ENCODE measurements around the gene HSBP1L1. TPM values are rescaled to one million over a fixed set of nuclear protein-coding genes. Genes with fewer than 3 reads are reported as not detected.

Gene HSBP1L1
- polyA plus RNA-seq, 1 of the 3 experiments (the other 2 are of a cell fraction), result 7.4 TPM

DNA sequence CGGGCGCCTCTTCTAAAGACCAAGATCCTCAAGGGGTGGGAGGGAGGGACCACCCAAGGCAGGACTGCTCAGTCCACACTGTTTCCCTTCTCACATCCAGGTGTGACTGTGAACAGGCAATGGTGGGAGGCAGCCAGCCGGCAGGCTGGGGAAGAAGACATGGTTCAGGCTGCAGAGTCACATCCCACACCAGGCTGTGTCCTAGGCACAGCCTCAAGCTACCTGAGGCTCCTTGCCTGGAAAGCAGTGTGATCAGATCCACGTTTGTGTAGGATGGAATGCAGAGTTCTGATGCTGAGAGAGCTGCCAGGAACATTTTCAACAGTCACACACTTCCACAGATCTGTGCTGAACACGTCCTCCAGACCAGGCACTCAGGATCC lies 29.4 kb upstream of the HSBP1L1 start:
- H3K4me2 ChIP-seq, result no peak overlapping the region
- H3K79me2 ChIP-seq (ENCODE audit: insufficient read depth), result peaks cover 52% of the 10 kb centered on the region; the same call in 1 of the 2 replicates
- ChIA-PET CTCF (no interaction called here), POLR2A (no interaction called here)
- H3K4me3 ChIP-seq (ENCODE audit: low read depth in 2 of 2, low read length in 1 of 2), result no peak overlapping the region
- no peaks in the 10 kb centered on the region for H3K27me3 ChIP-seq (ENCODE audit: insufficient read depth)
- WGBS (ENCODE audit: low lambda C conversion rate), result 82% methylated on average over 3 of the region's 5 CpGs
- peaks cover 7% of the 10 kb centered on the region for H3F3A ChIP-seq (replicated peaks; ENCODE audit: insufficient read depth)
- H3K36me3 ChIP-seq (replicated peaks in 1 of 2; ENCODE audit: control insufficient read depth in 1 of 2, insufficient read depth in 2 of 2, low read length in 1 of 2), result peaks cover 2 to 32% of the 10 kb centered on the region in 2 experiments
- no peak overlapping the region for H3K9ac ChIP-seq
- TF ChIP-seq TCF12 (IDR thresholded peaks at IDR 0.05) (no peak), EZH2phosphoT487 (IDR thresholded peaks at IDR 0.05; ENCODE audit: borderline replicate concordance, low read depth) (no peak), RXRA (IDR thresholded peaks at IDR 0.05; ENCODE audit: borderline replicate concordance, low read depth) (no peak), SMC3 (IDR thresholded peaks at IDR 0.05; ENCODE audit: low read depth, low read length) (no peak), MAX (IDR thresholded peaks at IDR 0.05; ENCODE audit: low read depth) (no peak), MXI1 (IDR thresholded peaks at IDR 0.05; ENCODE audit: low read depth, low read length) (no peak), CTCF (IDR thresholded peaks at IDR 0.05) (no peak), MEF2A (IDR thresholded peaks at IDR 0.05; ENCODE audit: borderline replicate concordance, low read depth) (no peak), YY1 (IDR thresholded peaks at IDR 0.05; ENCODE audit: low read depth) (no peak), PBX3 (IDR thresholded peaks at IDR 0.05) (no peak), POLR2AphosphoS5 (IDR thresholded peaks at IDR 0.05; ENCODE audit: low read depth, low read length) (no peak)
- TF ChIP-seq, protein P1, sequence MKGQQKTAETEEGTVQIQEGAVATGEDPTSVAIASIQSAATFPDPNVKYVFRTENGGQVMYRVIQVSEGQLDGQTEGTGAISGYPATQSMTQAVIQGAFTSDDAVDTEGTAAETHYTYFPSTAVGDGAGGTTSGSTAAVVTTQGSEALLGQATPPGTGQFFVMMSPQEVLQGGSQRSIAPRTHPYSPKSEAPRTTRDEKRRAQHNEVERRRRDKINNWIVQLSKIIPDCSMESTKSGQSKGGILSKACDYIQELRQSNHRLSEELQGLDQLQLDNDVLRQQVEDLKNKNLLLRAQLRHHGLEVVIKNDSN (IDR thresholded peaks at IDR 0.05; ENCODE audit: borderline replicate concordance, low read depth), result no peak
- H4K20me1 ChIP-seq (ENCODE audit: insufficient read depth), result no peaks in the 10 kb centered on the region
- H2AFZ ChIP-seq (ENCODE audit: low read depth), result no peak overlapping the region
- H3K9me2 ChIP-seq, result no peaks in the 10 kb centered on the region
- H3K27ac ChIP-seq (ENCODE audit: low read depth in 2 of 2, low read length in 1 of 2), result no peak overlapping the region
- peaks cover 29% of the 10 kb centered on the region for H3K9me3 ChIP-seq
- no peaks in the 10 kb centered on the region for H3K4me1 ChIP-seq (ENCODE audit: control insufficient read depth in 1 of 2, insufficient read depth in 2 of 2, low read depth in 1 of 2, low read length in 1 of 2)
- no peak for DNase-seq

- POLR2A ChIA-PET, result no interaction called here
- Histone ChIP-seq H3K9me2 (no peaks in the 10 kb centered on the region), H3K27ac (ENCODE audit: low read depth in 2 of 2, low read length in 1 of 2) (no peak overlapping the region), H3K9ac (no peak overlapping the region), H3K36me3 (replicated peaks in 1 of 2; ENCODE audit: control insufficient read depth in 1 of 2, insufficient read depth in 2 of 2, low read length in 1 of 2) (peaks cover 2 to 35% of the 10 kb centered on the region in 2 experiments), H3K4me1 (ENCODE audit: control insufficient read depth in 1 of 2, insufficient read depth in 2 of 2, low read depth in 1 of 2, low read length in 1 of 2) (no peaks in the 10 kb centered on the region), H3F3A (replicated peaks; ENCODE audit: insufficient read depth) (peaks cover 3% of the 10 kb centered on the region), H3K4me2 (no peak overlapping the region), H3K79me2 (ENCODE audit: insufficient read depth) (peaks cover 52% of the 10 kb centered on the region; the same call in 1 of the 2 replicates), H3K9me3 (peaks cover 26% of the 10 kb centered on the region), H4K20me1 (ENCODE audit: insufficient read depth) (no peaks in the 10 kb centered on the region), H2AFZ (ENCODE audit: low read depth) (no peak overlapping the region), H3K27me3 (ENCODE audit: insufficient read depth) (no peaks in the 10 kb centered on the region), H3K4me3 (ENCODE audit: low read depth in 2 of 2, low read length in 1 of 2) (no peak overlapping the region)
- 93% methylated on average over 3 of the region's 3 CpGs for WGBS (ENCODE audit: low lambda C conversion rate)
- CTCF ChIA-PET, result no interaction called here
- no peak for DNase-seq
- TF ChIP-seq TCF12 (IDR thresholded peaks at IDR 0.05) (no peak), EZH2phosphoT487 (IDR thresholded peaks at IDR 0.05; ENCODE audit: borderline replicate concordance, low read depth) (no peak), SMC3 (IDR thresholded peaks at IDR 0.05; ENCODE audit: low read depth, low read length) (no peak), CHD2 (IDR thresholded peaks at IDR 0.05; ENCODE audit: low read length, partially characterized antibody) (no peak), EP300 (IDR thresholded peaks at IDR 0.05; ENCODE audit: borderline replicate concordance in 1 of 2, low read depth in 1 of 2, low read length in 1 of 2) (no peak), FOXJ3 (CRISPR knock-in tag; IDR thresholded peaks at IDR 0.05) (no peak), RFX5 (IDR thresholded peaks at IDR 0.05; ENCODE audit: low read length) (no peak), FOSL2 (IDR thresholded peaks at IDR 0.05; ENCODE audit: borderline replicate concordance, low read depth) (no peak), ELF1 (IDR thresholded peaks at IDR 0.05) (no peak), RXRA (IDR thresholded peaks at IDR 0.05; ENCODE audit: borderline replicate concordance, low read depth) (no peak)
- TF ChIP-seq, protein P2, sequence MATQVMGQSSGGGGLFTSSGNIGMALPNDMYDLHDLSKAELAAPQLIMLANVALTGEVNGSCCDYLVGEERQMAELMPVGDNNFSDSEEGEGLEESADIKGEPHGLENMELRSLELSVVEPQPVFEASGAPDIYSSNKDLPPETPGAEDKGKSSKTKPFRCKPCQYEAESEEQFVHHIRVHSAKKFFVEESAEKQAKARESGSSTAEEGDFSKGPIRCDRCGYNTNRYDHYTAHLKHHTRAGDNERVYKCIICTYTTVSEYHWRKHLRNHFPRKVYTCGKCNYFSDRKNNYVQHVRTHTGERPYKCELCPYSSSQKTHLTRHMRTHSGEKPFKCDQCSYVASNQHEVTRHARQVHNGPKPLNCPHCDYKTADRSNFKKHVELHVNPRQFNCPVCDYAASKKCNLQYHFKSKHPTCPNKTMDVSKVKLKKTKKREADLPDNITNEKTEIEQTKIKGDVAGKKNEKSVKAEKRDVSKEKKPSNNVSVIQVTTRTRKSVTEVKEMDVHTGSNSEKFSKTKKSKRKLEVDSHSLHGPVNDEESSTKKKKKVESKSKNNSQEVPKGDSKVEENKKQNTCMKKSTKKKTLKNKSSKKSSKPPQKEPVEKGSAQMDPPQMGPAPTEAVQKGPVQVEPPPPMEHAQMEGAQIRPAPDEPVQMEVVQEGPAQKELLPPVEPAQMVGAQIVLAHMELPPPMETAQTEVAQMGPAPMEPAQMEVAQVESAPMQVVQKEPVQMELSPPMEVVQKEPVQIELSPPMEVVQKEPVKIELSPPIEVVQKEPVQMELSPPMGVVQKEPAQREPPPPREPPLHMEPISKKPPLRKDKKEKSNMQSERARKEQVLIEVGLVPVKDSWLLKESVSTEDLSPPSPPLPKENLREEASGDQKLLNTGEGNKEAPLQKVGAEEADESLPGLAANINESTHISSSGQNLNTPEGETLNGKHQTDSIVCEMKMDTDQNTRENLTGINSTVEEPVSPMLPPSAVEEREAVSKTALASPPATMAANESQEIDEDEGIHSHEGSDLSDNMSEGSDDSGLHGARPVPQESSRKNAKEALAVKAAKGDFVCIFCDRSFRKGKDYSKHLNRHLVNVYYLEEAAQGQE (IDR thresholded peaks at IDR 0.05; ENCODE audit: low read depth, low read length), result no peak
- TF ChIP-seq, protein P3, sequence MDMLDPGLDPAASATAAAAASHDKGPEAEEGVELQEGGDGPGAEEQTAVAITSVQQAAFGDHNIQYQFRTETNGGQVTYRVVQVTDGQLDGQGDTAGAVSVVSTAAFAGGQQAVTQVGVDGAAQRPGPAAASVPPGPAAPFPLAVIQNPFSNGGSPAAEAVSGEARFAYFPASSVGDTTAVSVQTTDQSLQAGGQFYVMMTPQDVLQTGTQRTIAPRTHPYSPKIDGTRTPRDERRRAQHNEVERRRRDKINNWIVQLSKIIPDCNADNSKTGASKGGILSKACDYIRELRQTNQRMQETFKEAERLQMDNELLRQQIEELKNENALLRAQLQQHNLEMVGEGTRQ (IDR thresholded peaks at IDR 0.05; ENCODE audit: borderline replicate concordance, low read depth, low read length), result no peak
These were observed 28.9 kb upstream of the HSBP1L1 start for GRCh38 chr18:79935499-79935898.
